ENCODE results near the gene SYT1.

SYT1 gene

GRCh38 chr12:79366374-79366773, 501.8 kb downstream of the SYT1 start:
- DNase-seq = no peak

GRCh38 chr12:79367032-79367589, 502.5 kb downstream of the SYT1 start:
- DNase-seq = no peak

GRCh38 chr12:79370021-79370420, 505.4 kb downstream of the SYT1 start:
- no peak for DNase-seq

- no peak for DNase-seq
Observed at GRCh38 chr12:79371226-79371625, 506.7 kb downstream of the SYT1 start.

- DNase-seq = no peak
Observed at GRCh38 chr12:79373896-79374499, 509.4 kb downstream of the SYT1 start.

- DNase-seq = no peak
Observed at GRCh38 chr12:79374545-79374944, 510.0 kb downstream of the SYT1 start.

GRCh38 chr12:79375050-79375449, 510.5 kb downstream of the SYT1 start:
- no peak for DNase-seq

- no peak for DNase-seq
Observed at GRCh38 chr12:79378496-79378895, 513.9 kb downstream of the SYT1 start.

- DNase-seq = no peak
Observed at GRCh38 chr12:79380402-79380801, 515.8 kb downstream of the SYT1 start.

GRCh38 chr12:79381248-79382208, 517.0 kb downstream of the SYT1 start:
- no peak for DNase-seq

GRCh38 chr12:79384551-79384950, 520.0 kb downstream of the SYT1 start:
- no peak for DNase-seq

- no peak for DNase-seq
Observed at GRCh38 chr12:79388011-79388410, 523.4 kb downstream of the SYT1 start.

GRCh38 chr12:79393842-79394241, 529.3 kb downstream of the SYT1 start:
- DNase-seq = no peak

- no peak for DNase-seq
Observed at GRCh38 chr12:79397609-79398008, 533.0 kb downstream of the SYT1 start.

GRCh38 chr12:79400481-79400880, 535.9 kb downstream of the SYT1 start:
- DNase-seq = no peak

GRCh38 chr12:79402606-79403005, 538.0 kb downstream of the SYT1 start:
- no peak for DNase-seq

GRCh38 chr12:79406993-79407392, 542.4 kb downstream of the SYT1 start:
- no peak for DNase-seq

- no peak for DNase-seq
Observed at GRCh38 chr12:79407671-79408622, 543.4 kb downstream of the SYT1 start.

- DNase-seq = no peak
Observed at GRCh38 chr12:79408689-79409088, 544.1 kb downstream of the SYT1 start.

GRCh38 chr12:79409562-79409961, 545.0 kb downstream of the SYT1 start:
- no peak for DNase-seq

GRCh38 chr12:79411791-79412190, 547.2 kb downstream of the SYT1 start:
- DNase-seq = no peak

GRCh38 chr12:79413796-79414195, 549.2 kb downstream of the SYT1 start:
- DNase-seq = no peak

- no peak for DNase-seq
Observed at GRCh38 chr12:79414252-79414651, 549.7 kb downstream of the SYT1 start.
